Hypothalamus (tissue), 51 donors: ENCODE measurements around the gene MGAT3.
A peak's percentile ranks its signal among the peaks of the same experiment; 100 is the strongest.

ENCODE experiments used
- DNase-seq, 51 donors: peaks; one replicate each; lab custom pipeline; 2025; lab: John Stamatoyannopoulos, UW

MGAT3 gene

DNA sequence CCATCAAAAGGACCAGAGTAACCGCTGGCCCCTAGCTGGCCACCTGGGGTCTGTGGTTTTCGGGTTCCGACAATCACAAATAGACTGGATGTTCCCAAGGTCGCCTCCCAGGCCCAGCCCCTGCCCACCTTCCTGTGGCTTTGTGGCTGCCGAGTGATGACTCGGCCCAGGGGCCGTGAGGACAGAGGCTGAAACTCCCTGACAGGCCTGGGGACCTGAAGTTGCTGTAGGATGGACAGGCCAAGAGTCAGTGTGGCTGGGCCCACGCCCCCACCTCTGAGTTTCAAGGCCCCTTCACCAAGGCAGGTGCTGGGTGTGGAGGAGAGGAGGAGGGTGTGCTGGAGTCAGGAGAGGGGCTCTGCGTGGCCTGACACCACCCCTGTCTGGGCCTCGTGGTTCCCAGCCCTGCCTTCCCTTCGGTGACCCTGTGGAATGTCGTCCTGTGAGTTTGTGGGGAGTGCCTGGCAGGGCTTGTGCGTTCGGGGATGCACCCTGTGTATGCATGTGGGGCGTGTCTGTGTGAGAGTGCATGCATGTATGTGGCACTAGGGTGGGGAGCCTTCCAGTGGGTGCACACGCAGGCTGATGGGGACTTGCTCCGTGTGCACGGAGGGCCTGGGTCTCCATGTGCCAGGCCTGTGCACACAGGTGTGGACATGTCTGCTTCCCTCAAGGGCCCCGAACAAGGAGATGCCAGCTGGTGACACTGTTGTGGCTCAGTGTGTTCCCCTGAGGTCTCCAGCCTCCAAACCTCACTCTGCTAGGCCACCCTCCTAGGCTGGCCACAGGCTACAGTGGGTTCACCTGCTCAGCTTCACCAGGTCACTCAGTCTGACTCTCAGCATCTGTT, 8.4 kb upstream of the MGAT3 start:
- DNase-seq: no peak

DNA sequence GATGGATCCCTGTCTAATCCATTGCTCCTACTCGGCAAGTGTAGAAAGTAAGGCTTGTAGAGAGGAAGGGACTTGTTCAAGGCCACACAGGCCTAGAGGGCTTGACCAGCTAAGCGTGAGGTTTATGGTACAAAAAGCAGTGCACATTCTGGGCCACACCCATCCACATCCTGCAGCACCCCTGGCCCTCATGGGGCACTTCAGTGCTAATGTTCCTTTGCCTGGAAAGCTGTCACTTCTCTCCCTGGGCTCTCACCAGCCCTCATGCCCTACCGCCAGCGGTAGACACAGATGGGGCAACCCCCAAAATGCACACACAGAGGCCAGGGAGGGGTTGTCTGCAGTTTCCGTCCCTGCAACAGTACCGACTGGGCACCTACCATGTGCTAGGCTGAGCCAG, 7.1 kb upstream of the MGAT3 start:
- DNase-seq: no peak

DNA sequence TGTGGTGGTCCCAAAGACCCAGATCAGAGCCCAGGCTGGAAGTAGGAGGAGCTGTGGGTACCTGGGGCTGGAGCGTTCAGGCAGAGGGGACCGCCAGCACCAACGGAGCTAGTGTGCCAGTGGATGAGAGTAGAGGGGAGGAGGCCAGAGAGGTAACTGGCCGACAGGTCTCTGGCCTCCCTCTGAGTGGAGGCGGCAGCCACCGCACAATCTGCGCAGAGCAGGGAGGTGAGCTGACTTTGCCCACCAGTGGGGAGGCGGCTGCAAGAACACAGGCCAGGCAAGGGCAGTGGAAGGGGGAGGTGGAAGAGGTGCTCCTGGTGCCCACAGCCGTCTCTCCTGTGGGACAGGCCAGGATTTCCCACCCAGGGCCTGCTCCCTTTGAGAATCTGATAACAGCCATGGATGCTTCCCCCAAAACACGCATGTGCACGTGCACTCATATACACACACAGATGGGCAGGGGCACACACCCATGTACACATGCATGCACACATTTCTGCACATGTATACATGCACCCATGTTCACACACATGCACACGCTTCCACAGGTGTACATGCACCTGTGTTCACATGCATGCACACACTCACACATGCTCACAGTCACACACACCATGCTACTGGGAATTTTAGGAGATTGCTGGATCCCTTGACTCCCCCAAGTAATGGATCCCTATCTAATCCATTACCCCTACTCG, 6.4 kb upstream of the MGAT3 start:
- no peak for DNase-seq

DNA sequence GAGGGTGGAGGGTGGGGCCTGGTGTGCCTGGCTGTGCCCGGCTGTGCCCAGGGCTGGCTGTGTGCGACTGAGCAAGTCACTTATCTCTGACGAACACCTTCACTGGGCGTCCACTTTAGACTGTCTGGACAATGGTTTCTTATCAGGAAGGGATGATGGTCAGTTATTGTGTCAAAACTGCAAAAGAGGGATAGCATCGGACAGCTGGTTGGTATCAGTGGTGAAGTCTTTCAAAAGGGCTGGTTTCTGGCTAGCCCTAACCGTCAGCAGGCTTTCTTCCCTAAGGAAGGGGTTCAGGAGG, 4.1 kb upstream of the MGAT3 start:
- DNase-seq: peak in 2 of 51 donors; percentile 26 to 30

DNA sequence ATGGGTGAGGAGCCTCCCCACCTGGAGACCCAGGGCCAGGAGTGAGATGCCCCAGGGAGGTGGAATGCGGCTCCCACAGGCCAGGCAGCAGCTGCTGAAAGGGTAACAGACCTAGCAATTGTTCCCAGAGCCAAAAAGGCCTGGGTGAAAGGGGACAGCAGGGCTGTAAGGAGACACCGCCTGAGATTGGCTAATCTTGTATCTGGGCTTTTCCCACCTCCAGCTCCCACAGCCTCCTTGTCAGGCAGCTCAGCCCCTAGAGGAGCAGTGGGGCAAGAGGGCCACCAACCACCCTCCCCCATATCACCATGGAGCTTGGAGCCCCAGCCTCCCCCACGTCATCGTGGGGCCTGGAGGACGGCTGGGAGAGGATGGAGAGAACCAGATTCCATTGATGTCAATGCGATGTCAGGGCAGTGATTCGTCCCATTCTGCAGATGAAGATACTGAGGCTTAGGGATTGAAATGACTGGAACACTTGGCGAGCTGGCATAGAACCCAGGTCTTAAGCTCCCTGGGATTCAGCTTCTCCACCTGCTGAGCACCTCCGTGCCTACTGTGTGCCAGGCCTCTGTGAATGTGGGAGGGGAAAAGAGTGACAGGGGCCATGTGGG, 2.9 kb upstream of the MGAT3 start:
- DNase-seq: no peak

DNA sequence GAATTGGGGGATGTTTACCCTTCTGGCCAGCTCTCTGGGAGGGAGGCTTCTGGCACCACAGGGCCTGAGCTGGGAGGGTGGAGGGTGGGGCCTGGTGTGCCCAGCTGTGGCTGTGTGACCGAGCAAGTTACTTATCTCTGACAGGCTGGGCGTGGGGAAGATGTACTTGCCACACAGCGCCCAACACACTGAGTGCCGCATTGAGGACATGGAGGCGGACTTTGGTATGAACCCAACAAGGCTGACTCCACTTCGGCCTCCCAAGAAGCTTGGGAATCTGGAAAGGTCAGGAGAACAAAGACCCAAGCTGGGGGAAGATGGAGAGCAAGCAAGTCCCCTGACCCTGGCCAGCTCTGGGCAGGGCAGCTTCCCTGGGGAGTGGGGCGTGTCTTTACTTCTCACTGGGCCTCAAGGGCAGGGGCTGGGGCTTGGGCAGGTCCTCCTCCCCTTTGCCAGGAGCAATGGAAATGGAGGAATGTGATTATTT, 2.4 kb upstream of the MGAT3 start:
- DNase-seq: no peak

DNA sequence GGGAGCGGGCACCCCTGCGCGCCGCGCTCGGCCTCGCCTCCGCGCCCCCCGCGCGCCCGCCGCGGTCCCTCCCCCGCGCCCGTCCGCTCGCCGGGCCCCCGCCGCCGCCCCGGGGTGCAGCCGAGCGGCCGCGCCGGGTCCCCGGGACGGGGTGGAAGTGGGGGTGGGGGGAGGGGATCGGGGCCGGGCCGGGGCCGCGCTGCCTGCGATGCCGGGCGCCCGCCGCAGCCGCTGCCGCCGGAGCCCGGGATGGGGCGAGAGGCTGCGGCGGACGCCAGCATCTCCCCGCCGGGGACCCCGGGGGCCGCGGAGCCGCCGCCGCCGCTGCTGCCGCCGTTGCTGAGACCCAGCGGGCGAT, 365 bp downstream of the MGAT3 start:
- no peak for DNase-seq

DNA sequence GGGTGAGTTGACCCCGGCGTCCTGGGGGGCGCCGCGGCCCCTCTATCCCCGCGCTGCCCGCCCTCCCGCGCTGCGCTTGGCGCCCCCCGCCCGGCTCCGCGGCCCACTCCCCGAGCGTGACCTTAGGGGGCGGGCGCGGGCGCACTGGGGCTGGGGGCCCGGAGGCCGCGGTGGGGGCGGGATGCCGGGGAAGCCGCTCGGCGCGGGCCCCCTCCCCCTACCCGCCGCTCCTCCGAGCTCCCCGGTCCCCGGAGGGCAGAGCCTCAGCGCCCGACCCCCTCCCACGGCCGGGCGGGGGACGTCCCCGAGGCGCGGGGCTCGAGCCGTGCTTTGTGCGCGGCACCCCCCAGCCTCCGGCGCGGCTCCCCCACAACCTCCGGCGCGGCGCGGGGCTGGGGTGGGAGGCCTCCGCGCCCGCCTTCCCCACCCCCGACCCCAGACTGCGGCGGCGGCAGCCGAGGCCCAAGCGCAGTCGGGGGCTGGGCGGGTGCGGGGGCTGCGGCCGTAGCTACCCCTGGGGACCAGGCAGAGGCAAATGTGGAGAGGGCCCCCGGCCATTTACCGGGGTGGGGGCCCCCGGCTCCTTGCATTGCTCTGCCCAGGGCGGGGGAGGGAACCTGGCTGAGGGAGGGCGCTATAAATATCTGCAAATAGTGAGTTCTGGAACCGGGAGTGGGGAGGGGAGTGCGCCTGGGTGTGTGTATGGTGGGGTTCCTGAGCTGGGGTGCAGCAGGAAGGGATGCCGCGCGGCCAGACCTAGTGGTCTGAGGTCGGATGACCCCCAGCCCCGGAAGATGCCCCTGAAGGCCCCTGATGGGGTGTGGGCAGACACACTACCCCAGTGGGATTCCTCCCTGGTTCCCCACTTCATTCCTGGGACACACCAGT, 988 bp downstream of the MGAT3 start:
- peak in 14 of 51 donors; percentile 23 to 65 (median 44) for DNase-seq

DNA sequence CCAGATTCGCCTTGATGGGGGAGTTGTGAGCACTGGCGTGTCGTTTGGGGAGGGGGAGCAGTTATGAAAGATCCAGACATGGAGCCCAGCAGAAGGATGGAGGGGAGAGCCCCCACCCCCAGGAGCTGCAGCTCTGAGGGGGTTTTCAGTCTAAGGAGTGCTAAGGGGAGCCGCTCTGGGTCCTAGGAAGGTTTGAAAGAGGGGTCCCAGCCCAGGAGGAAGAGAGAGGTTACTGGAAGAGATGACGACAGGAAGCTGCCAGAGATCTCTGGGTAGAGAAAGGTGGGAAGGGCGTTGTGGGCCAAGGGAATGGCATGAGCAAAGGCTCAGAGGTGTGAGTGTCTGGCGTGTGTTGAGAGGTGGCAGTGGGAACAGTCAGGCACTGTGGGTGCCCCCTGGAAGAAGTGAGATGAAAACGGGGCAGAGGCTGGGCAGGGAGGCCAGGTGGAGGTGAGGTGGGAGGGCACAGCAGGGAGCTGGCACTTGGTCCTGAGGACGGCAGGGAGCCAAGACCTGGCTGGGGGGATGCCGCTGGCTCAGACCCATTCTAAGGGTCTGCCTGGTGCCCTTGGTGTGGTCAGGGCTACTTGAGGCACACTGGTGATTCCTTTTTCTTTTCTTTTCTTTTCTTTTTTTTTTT, 1.8 kb downstream of the MGAT3 start:
- no peak for DNase-seq

DNA sequence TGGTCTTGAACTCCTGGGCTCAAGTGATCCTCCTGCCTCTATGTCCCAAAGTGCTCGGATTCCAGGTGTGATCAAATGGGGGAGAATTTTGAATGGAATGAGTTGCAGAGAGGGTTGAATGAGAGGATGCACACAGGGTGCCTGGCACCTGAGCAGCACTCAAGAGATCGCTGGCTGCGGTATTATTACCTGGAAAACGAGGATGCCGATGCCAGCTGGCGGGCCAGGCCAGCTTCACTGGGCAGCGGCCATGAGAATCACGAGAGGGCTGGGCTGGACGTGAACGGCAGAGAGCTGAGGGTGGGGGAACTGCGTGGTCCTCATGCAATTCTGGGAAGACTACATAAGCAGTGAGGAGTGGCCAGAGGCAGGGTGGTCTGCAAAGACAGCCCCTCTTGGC, 2.9 kb downstream of the MGAT3 start:
- DNase-seq: peak in 1 of 51 donors; percentile 23

DNA sequence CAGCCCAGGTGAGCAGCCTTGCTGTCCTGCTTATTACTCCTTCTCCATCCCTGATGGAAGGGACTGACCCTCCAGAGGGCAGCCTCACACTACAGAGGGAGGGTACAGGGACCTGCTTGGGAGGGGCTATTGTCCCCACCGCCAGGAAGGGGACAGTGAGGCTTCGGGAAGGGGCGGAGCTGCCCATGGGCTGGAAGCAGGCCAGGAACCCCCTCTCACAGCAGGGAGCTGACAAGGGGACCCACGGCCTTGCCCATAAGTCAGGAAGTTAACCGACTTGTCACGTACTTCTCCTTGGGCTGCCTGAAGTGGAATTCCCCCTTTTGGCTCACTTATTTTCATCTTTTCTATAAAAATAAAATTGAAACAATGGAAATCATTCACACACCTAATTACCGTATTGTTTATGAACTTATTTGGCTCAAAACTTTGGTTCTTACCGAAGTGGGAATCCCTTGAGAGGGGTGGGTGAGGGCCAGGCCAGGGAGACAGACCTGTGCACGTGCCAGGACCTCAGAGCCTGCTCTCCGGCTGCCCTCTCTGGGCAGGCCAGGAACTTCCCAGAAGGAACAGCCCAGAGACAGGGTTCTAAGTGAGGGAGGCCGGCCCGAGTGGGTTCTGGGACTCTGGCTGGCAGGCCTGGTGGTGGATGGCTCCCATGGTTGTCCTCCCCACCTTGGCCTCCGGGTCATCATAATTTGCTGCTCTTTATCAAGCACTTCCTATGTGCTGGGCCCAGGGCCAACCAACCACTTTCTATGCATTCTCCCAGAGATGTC, 5.8 kb downstream of the MGAT3 start:
- peak in 8 of 51 donors; percentile 22 to 46 (median 26) for DNase-seq

DNA sequence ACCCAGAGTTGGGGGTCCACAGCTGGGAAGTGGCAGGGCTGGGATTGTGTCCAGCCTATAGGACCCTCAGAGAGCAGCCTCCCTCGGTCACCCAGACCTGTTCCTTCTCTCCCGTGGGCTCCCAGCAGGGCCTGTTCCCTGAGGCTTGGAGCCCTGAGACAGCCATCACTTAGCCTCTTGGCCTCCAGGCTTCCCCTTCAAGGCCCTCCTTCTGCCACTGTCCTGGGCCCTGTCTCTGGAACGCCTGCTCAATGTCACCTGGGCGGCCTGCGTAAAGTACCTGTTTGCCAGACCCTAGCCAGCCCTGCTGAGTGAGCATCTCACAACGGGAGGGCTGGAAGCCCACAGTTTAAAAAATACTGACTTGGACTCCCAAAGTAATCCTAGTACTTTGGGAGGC, 6.5 kb downstream of the MGAT3 start:
- DNase-seq: no peak

DNA sequence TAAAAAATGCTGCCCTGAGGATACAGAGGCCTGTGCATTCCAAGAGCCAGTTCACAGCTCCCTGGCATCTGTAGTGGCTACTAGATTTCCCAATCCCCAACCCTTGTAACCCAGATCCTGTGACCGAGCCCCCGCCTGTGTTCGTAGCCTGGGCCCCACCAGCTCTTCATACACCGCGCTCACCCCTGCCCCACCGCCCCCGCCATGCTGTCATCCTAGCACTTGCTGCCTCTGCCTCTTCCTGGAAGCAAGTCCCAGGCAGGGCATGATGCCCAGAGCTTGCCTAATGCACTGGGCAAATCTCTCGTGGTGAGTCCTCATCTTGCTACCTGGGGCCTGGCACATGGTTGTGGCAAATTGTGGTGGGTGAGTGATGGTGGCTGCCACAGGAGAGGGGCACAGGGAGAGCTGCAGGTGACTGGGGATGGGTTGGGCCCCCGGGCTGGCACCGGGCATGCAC, 7.1 kb downstream of the MGAT3 start:
- DNase-seq: peak in 46 of 51 donors; percentile 18 to 89 (median 65)

DNA sequence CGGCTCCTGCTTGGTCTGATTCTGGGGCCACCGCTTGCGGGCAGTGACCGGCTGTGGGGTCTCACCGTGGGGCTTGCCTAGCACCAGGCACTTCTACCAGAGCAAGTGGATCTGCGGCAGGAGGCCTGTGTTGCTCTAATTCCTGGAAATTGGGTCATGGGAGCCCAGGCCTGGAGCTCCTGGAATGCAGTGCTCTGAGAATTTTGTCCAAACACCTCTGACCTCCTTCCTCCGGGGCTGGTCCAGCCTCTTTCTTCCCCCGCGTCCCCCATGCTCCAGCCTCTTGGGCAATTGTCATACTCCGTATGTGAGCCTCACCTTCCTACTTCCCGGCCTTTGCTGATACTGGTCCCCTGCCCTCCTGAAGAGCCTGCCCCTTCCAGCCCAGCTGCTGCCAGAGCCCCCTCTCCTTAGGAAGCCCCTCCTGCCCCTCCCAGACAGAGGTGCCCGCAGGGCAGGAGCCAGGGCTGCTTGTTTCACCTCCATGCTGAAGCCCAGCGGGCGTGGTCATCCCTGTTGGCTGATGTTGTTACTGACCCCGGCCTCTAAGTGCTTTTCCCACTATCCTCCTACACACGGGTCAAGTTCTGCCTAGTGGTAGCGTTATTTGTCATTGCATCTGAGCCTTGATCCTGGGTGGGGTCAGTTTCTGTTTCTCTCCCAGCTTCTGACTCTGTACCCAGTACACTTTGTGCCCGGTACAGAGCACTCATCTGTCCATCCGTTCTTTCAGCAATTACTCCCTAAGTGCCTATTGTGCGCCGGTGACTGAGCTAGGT, 9.6 kb downstream of the MGAT3 start:
- DNase-seq: peak in 6 of 51 donors; percentile 18 to 48 (median 25)

DNA sequence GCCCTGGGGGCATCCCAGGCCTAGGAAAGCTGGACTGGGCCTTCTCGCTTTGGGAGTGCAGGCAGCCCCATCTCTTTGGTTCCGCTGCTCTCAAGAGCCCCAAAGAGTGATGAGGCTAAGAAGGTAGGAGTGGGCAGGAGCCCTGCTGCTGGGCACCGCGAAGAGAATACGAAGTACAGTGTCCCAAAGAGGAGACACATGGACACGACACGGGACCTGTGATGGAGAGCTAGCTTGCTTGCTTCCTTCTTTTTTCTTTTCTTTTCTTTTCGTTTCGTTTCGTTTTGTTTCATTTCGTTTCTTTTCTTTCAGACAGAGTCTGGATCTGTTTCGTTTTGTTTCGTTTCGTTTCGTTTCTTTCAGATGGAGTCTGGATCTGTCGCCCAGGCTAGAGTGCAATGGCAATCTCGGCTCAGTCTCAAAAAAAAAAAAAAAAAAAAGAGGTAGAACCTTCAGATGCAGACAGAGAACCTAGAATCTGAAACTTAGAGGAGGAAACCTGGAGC, 10.6 kb downstream of the MGAT3 start:
- DNase-seq: no peak

DNA sequence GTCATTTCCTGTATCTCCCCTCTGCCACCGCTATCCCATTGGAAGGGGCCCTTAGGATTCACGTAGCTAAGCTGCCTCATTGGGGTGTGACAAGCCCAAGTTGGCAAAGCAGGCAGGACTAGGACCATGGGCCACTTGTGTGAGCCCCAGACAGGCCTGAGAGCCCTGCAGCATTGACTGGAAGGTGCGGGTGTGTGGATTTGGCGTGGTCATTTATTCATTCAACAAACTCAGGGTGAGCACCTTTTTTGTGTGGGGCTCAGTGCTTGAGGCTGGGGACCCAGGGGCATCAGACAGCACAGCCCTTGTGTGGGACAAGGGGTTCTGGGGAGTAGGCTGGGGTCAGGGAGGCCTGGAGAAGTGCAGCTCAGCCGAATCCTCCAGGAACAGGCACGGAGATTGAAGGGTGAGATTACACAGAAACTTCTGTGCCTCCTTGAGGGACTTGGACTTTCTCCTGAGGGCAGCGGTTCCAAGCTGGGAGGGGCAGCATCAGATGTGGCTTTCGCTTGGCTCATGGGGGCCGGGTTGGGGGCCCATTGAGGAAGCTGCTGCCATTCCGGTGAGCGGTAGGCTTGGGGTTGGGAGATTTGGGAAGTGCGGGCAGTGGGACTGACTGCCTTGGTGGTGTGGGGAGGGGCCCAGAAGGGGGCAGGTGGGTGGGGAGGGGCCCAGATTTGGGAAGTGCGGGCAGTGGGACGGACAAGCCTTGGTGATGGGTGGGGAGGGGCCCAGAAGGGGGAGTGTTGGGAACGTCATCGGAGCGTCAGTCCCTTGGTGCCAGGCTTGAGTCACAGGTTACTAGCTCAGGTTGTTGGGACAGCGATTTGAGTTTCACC, 11.9 kb downstream of the MGAT3 start:
- peak in 3 of 51 donors; percentile 20 to 55 (median 29) for DNase-seq

DNA sequence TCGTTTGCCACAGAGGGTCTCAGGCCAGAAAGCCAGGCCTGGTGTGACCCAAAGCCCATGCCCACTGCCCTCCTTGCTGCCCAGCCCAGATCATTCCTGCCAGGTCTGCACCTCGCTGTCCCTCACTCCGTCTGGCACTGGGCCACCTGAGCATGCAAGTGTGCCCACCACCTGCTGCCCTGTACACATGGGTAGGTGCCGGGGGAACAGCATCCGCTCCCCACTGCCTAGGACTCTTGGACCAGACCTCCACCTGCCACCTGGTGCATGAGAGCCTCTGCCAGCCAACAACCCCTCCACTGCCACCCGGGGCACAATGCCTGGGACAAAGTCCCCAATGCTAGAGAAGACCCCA, 12.5 kb downstream of the MGAT3 start:
- no peak for DNase-seq
